Lower leg skin (tissue), 3 donors: Measurements from ENCODE around the gene SLC12A2.

Experiments
- CTCF ChIP-seq, 3 donors: fragments of 450-650 bp; IDR thresholded peaks; one replicate each; pipeline ENCODE4 v1.5.1; 2016; ENCODE audit warnings: antibody characterized with exemption in 3 of 3, mild to moderate bottlenecking in 3 of 3, moderate library complexity in 2 of 3
- POLR2A ChIP-seq, 2 donors: fragments of 450-650 bp; IDR thresholded peaks; one replicate each; pipeline ENCODE4 v1.6.1; 2016 to 2017; ENCODE audit warnings: antibody characterized with exemption in 2 of 2, mild to moderate bottlenecking in 1 of 2, moderate library complexity in 1 of 2

- TF ChIP-seq CTCF (IDR thresholded peaks at IDR 0.05), result no peak
- no peak for TF ChIP-seq POLR2A (IDR thresholded peaks at IDR 0.05)
Measured at GRCh38 chr5:128197896-128198522, 114.4 kb downstream of the SLC12A2 start.
